Endodermal cell (in vitro differentiated cells): ENCODE data around the gene ICA1. TPM values are rescaled to one million over a fixed set of nuclear protein-coding genes. Genes with fewer than 3 reads are reported as not detected.

ENCODE experiments used
- DNase-seq: peaks from one replicate; pipeline ENCODE4 v3.0.0-alpha.2; 2017
- H3K27ac ChIP-seq: 2 replicates; pipeline ENCODE4 v1.5.1; 2013; ENCODE audit warnings: mild to moderate bottlenecking, low read depth, low read length, moderate library complexity
- H3K27me3 ChIP-seq: 2 replicates; pipeline ENCODE4 v1.6.1; 2013; ENCODE audit warnings: mild to moderate bottlenecking, low read length, moderate library complexity; ENCODE audit not compliant: insufficient read depth, control insufficient read depth, poor library complexity, severe bottlenecking
- H3K36me3 ChIP-seq: 2 replicates; pipeline ENCODE4 v1.7.0; 2013; ENCODE audit warnings: mild to moderate bottlenecking, low read length, moderate library complexity; ENCODE audit not compliant: control insufficient read depth, insufficient read depth
- H3K4me1 ChIP-seq: one replicate; pipeline ENCODE4 v1.7.0; 2013; ENCODE audit warnings: low read length; ENCODE audit not compliant: control insufficient read depth, insufficient read depth
- H3K4me3 ChIP-seq: 2 replicates; pipeline ENCODE4 v1.5.1; 2013; ENCODE audit warnings: mild to moderate bottlenecking, low read length, moderate library complexity
- H3K9ac ChIP-seq: 2 replicates; pipeline ENCODE4 v1.6.1; 2013; ENCODE audit warnings: mild to moderate bottlenecking, low read length, moderate library complexity; ENCODE audit not compliant: poor library complexity, severe bottlenecking; ENCODE audit errors: extremely low read depth
- H3K9me3 ChIP-seq: 2 replicates; pipeline ENCODE4 v1.6.1; 2013; ENCODE audit warnings: mild to moderate bottlenecking, low read length, moderate library complexity; ENCODE audit not compliant: control insufficient read depth
- H3K27ac Mint-ChIP-seq: 2 replicates; pipeline ENCODE4 v1.8.0; 2020; ENCODE audit warnings: mixed read lengths
- H3K27me3 Mint-ChIP-seq: 2 replicates; pipeline ENCODE4 v1.8.0; 2021; ENCODE audit warnings: mild to moderate bottlenecking, mixed read lengths; ENCODE audit not compliant: insufficient read depth
- H3K36me3 Mint-ChIP-seq: 2 replicates; pipeline ENCODE4 v1.8.0; 2020; ENCODE audit warnings: low read depth, mixed read lengths
- H3K4me1 Mint-ChIP-seq: 2 replicates; pipeline ENCODE4 v1.8.0; 2020; ENCODE audit warnings: mixed read lengths
- H3K4me3 Mint-ChIP-seq: 2 replicates; pipeline ENCODE4 v1.8.0; 2020; ENCODE audit warnings: mild to moderate bottlenecking, moderate library complexity, mixed read lengths
- H3K9me3 Mint-ChIP-seq: 2 replicates; pipeline ENCODE4 v1.8.0; 2020; ENCODE audit warnings: mild to moderate bottlenecking, mixed read lengths
- WGBS, 2 experiments: methylation state at CpG; one replicate each; pipeline versions ENCODE4 v1.1.5 to v1.1.7; 2013; ENCODE audit warnings: missing lambda C conversion rate in 2 of 2, mixed read lengths in 1 of 2; ENCODE audit not compliant: insufficient coverage in 1 of 2, insufficient read length in 1 of 2; 5-methylcytosine and 5-hydroxymethylcytosine counted together
- total RNA-seq, 2 donors: library from RNA; stranded (reverse); fragmentation: NEBNext Ultra II Directional in 1 of 2; extraction: Animal tissue kit (Norgen Biotek cat#: 25700) in 1 of 2; gene quantifications; 2 replicates in 1 of 2; 3 replicates in 1 of 2; pipeline ENCODE4 v1.2.1, GENCODE V29; 2021
- TF ChIP-seq, protein P1 (sequence below): fragments of 200-600 bp; sonication (generic); conservative IDR thresholded peaks from 2 replicates; pipeline ENCODE4 v1.5.0; 2021; ENCODE audit warnings: antibody characterized with exemption, mild to moderate bottlenecking

ICA1 gene
- total RNA-seq, 2 donors from 2014 or later = 25.0 to 50.2 TPM

- Histone ChIP-seq H3K9me3 (no peaks in the 10 kb centered on the region), H3K27ac (no peak overlapping the region), H3K36me3 (no peaks in the 10 kb centered on the region), H3K4me3 (no peak overlapping the region), H3K4me1 (no peaks in the 10 kb centered on the region), H3K27me3 (no peaks in the 10 kb centered on the region), H3K9ac (no peak overlapping the region)
- Mint-ChIP-seq H3K9me3 (no peaks in the 10 kb centered on the region), H3K4me3 (no peak overlapping the region), H3K27me3 (no peaks in the 10 kb centered on the region), H3K27ac (no peak overlapping the region), H3K36me3 (peaks cover 5% of the 10 kb centered on the region), H3K4me1 (peaks cover 4% of the 10 kb centered on the region)
- TF ChIP-seq, protein P1, sequence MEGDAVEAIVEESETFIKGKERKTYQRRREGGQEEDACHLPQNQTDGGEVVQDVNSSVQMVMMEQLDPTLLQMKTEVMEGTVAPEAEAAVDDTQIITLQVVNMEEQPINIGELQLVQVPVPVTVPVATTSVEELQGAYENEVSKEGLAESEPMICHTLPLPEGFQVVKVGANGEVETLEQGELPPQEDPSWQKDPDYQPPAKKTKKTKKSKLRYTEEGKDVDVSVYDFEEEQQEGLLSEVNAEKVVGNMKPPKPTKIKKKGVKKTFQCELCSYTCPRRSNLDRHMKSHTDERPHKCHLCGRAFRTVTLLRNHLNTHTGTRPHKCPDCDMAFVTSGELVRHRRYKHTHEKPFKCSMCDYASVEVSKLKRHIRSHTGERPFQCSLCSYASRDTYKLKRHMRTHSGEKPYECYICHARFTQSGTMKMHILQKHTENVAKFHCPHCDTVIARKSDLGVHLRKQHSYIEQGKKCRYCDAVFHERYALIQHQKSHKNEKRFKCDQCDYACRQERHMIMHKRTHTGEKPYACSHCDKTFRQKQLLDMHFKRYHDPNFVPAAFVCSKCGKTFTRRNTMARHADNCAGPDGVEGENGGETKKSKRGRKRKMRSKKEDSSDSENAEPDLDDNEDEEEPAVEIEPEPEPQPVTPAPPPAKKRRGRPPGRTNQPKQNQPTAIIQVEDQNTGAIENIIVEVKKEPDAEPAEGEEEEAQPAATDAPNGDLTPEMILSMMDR = no peak
- no peak for DNase-seq
- WGBS, 2 experiments = 90 to 92% methylated on average over 5 to 8 of the region's 8 CpGs
These were observed 142.7 kb downstream of the ICA1 start for GRCh38 chr7:8119262-8119661.

DNA sequence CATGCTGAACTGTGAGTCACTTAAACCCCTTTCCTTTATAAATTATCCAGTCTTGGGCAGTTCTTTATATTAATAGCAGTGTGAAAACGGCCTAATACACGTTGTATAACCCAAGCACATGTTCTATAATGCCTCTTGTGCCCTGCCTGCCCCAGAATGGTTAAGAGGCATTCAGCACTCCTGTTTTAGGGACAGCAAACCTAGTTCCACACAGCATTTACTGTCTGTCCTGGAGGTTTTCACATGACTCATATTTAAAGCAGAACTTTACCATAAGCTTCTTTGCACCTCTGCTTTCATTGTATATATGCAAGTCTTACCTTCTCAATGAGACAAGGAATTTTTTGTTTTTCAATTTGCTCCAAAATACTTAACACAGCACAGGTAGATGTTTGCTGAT is 144.8 kb downstream of the ICA1 start:
- H3K36me3 Mint-ChIP-seq = peaks cover 5% of the 10 kb centered on the region
- H3K27me3 Mint-ChIP-seq = no peaks in the 10 kb centered on the region
- TF ChIP-seq, protein P1 = no peak
- H3K4me1 Mint-ChIP-seq = no peaks in the 10 kb centered on the region
- H3K9me3 Mint-ChIP-seq = no peaks in the 10 kb centered on the region
- no peaks in the 10 kb centered on the region for H3K9me3 ChIP-seq
- WGBS, 2 experiments = 88 to 89% methylated on average over 2 of the region's 2 CpGs
- H3K9ac ChIP-seq = no peak overlapping the region
- H3K4me3 ChIP-seq = no peak overlapping the region
- no peak for DNase-seq
- no peaks in the 10 kb centered on the region for H3K27me3 ChIP-seq
- no peaks in the 10 kb centered on the region for H3K4me1 ChIP-seq
- H3K27ac ChIP-seq = no peak overlapping the region
- H3K4me3 Mint-ChIP-seq = no peak overlapping the region
- H3K36me3 ChIP-seq = no peaks in the 10 kb centered on the region
- H3K27ac Mint-ChIP-seq = no peak overlapping the region

GRCh38 chr7:8115547-8116402 is 146.2 kb downstream of the ICA1 start:
- H3K4me3 Mint-ChIP-seq = no peak overlapping the region
- no peak for DNase-seq
- Histone ChIP-seq H3K36me3 (no peaks in the 10 kb centered on the region), H3K27me3 (no peaks in the 10 kb centered on the region), H3K9ac (no peak overlapping the region), H3K4me1 (no peaks in the 10 kb centered on the region), H3K4me3 (no peak overlapping the region), H3K9me3 (no peaks in the 10 kb centered on the region), H3K27ac (no peak overlapping the region)
- peaks cover 5% of the 10 kb centered on the region for H3K36me3 Mint-ChIP-seq
- H3K9me3 Mint-ChIP-seq = no peaks in the 10 kb centered on the region
- H3K27ac Mint-ChIP-seq = no peak overlapping the region
- H3K27me3 Mint-ChIP-seq = no peaks in the 10 kb centered on the region
- 83 to 94% methylated on average over 1 to 3 of the region's 3 CpGs for WGBS, 2 experiments
- TF ChIP-seq, protein P1 = no peak
- peaks cover 10% of the 10 kb centered on the region for H3K4me1 Mint-ChIP-seq
